OCI-LY1 (cell line): ENCODE data around the gene RPL37A.

Source experiments
- H2AFZ ChIP-seq: fragments of 200-600 bp; sonication (generic), shearing (Covaris generic); 2 replicates; pipeline ENCODE4 v1.6.0; 2014; ENCODE audit warnings: antibody characterized with exemption, mild to moderate bottlenecking, low read length
- H3F3A ChIP-seq: fragments of 200-600 bp; sonication (generic), shearing (Covaris generic); 2 replicates; pipeline ENCODE4 v1.6.0; 2014; ENCODE audit warnings: mild to moderate bottlenecking, antibody characterized with exemption, low read length, moderate library complexity; ENCODE audit not compliant: insufficient read depth
- H3K27ac ChIP-seq: fragments of 200-600 bp; sonication (generic); 2 replicates; pipeline ENCODE4 v1.5.1; 2014; ENCODE audit warnings: low read length, mixed run types, mild to moderate bottlenecking, low read depth; ENCODE audit not compliant: poor library complexity, severe bottlenecking
- H3K27me3 ChIP-seq: fragments of 200-600 bp; sonication (generic); 2 replicates; pipeline ENCODE4 v1.6.0; 2014; ENCODE audit warnings: antibody characterized with exemption, mild to moderate bottlenecking, low read length, moderate library complexity; ENCODE audit not compliant: insufficient read depth
- H3K36me3 ChIP-seq: fragments of 200-600 bp; sonication (generic); 2 replicates; pipeline ENCODE4 v1.6.1; 2014; ENCODE audit warnings: mild to moderate bottlenecking, antibody characterized with exemption, low read length, moderate library complexity, mixed read lengths; ENCODE audit not compliant: insufficient read depth
- H3K4me1 ChIP-seq: fragments of 200-600 bp; sonication (generic); 2 replicates; pipeline ENCODE4 v1.5.1; 2014; ENCODE audit warnings: mild to moderate bottlenecking, low read length, moderate library complexity; ENCODE audit not compliant: insufficient read depth, severe bottlenecking
- H3K4me2 ChIP-seq: fragments of 200-600 bp; sonication (generic), shearing (Covaris generic); 2 replicates; pipeline ENCODE4 v1.6.1; 2014; ENCODE audit warnings: low read length
- H3K4me3 ChIP-seq: fragments of 200-600 bp; sonication (generic); 2 replicates; pipeline ENCODE4 v1.5.1; 2014; ENCODE audit warnings: low read length, low read depth, mild to moderate bottlenecking, mixed read lengths; ENCODE audit not compliant: poor library complexity, severe bottlenecking
- H3K79me2 ChIP-seq: fragments of 200-600 bp; shearing (Covaris generic); 2 replicates; pipeline ENCODE4 v1.6.1; 2016; ENCODE audit warnings: mixed run types, low read length, mixed read lengths; ENCODE audit not compliant: insufficient read depth
- H3K9ac ChIP-seq: fragments of 200-600 bp; sonication (generic), shearing (Covaris generic); 2 replicates; pipeline ENCODE4 v1.6.1; 2014; ENCODE audit warnings: mild to moderate bottlenecking, low read length, mixed read lengths
- H3K9me2 ChIP-seq: fragments of 200-600 bp; sonication (generic), shearing (Covaris generic); 2 replicates; pipeline ENCODE4 v1.6.1; 2014; ENCODE audit warnings: low read depth, mild to moderate bottlenecking, low read length, mixed read lengths
- H3K9me3 ChIP-seq: fragments of 200-600 bp; shearing (Covaris generic); 2 replicates; pipeline ENCODE4 v1.6.1; 2014; ENCODE audit warnings: low read length, mixed read lengths
- H4K20me1 ChIP-seq: fragments of 200-600 bp; sonication (generic), shearing (Covaris generic); 2 replicates; pipeline ENCODE4 v1.6.0; 2016; ENCODE audit warnings: mild to moderate bottlenecking, low read length; ENCODE audit not compliant: insufficient read depth
- CTCF ChIP-seq: fragments of 200-600 bp; sonication (generic), shearing (Covaris generic); IDR thresholded peaks from 2 replicates; pipeline ENCODE4 v1.5.1; 2017; ENCODE audit warnings: mild to moderate bottlenecking, antibody characterized with exemption, low read length, moderate library complexity, mixed read lengths
- EZH2 ChIP-seq: fragments of 200-600 bp; sonication (generic), shearing (Covaris generic); IDR thresholded peaks from 2 replicates; pipeline ENCODE4 v1.8.0; 2017; ENCODE audit warnings: borderline replicate concordance, mixed run types, mild to moderate bottlenecking, antibody characterized with exemption, low read length, moderate library complexity, mixed read lengths

Gene RPL37A

GRCh38 chr2:216525972-216526371, 27.3 kb downstream of the RPL37A start:
- Histone ChIP-seq H2AFZ (no peak overlapping the region), H3K79me2 (no peaks in the 10 kb centered on the region), H3K9me3 (no peaks in the 10 kb centered on the region), H3K4me3 (no peak overlapping the region), H3K27ac (no peak overlapping the region), H3F3A (no peaks in the 10 kb centered on the region), H3K27me3 (no peaks in the 10 kb centered on the region), H3K9me2 (no peaks in the 10 kb centered on the region), H3K4me1 (no peaks in the 10 kb centered on the region), H3K9ac (no peak overlapping the region), H4K20me1 (no peaks in the 10 kb centered on the region), H3K36me3 (no peaks in the 10 kb centered on the region), H3K4me2 (no peak overlapping the region)
- TF ChIP-seq CTCF (no peak), EZH2 (no peak)

- Histone ChIP-seq H3K27ac (no peak overlapping the region), H3K36me3 (no peaks in the 10 kb centered on the region), H3K9ac (no peak overlapping the region), H3K4me2 (no peak overlapping the region), H3K9me2 (no peaks in the 10 kb centered on the region), H3K27me3 (no peaks in the 10 kb centered on the region), H4K20me1 (no peaks in the 10 kb centered on the region), H3F3A (no peaks in the 10 kb centered on the region), H3K9me3 (no peaks in the 10 kb centered on the region), H3K4me3 (no peak overlapping the region), H3K4me1 (no peaks in the 10 kb centered on the region), H3K79me2 (no peaks in the 10 kb centered on the region), H2AFZ (no peak overlapping the region)
- no peak for TF ChIP-seq EZH2
- TF ChIP-seq CTCF, result no peak
These were observed 28.3 kb downstream of the RPL37A start for GRCh38 chr2:216526939-216527338.

GRCh38 chr2:216527600-216527999, 29.0 kb downstream of the RPL37A start:
- no peaks in the 10 kb centered on the region for H3K4me1 ChIP-seq
- no peaks in the 10 kb centered on the region for H3K79me2 ChIP-seq
- H3K9me3 ChIP-seq, result no peaks in the 10 kb centered on the region
- H4K20me1 ChIP-seq, result no peaks in the 10 kb centered on the region
- H2AFZ ChIP-seq, result no peak overlapping the region
- no peaks in the 10 kb centered on the region for H3K9me2 ChIP-seq
- H3K36me3 ChIP-seq, result no peaks in the 10 kb centered on the region
- H3K27me3 ChIP-seq, result no peaks in the 10 kb centered on the region
- H3F3A ChIP-seq, result no peaks in the 10 kb centered on the region
- H3K9ac ChIP-seq, result no peak overlapping the region
- no peak overlapping the region for H3K4me3 ChIP-seq
- no peak overlapping the region for H3K4me2 ChIP-seq
- TF ChIP-seq EZH2, result no peak
- TF ChIP-seq CTCF, result no peak
- H3K27ac ChIP-seq, result no peak overlapping the region
